HG03097 (cell line): Measurements from ENCODE around the gene GADD45G.

Source experiments
- ATAC-seq: cut with Tn5 transposase; IDR thresholded peaks from one replicate; pipeline ENCODE4 v1.9.1; 2021; ENCODE audit not compliant: unreplicated experiment, low FRiP score

GADD45G gene

DNA sequence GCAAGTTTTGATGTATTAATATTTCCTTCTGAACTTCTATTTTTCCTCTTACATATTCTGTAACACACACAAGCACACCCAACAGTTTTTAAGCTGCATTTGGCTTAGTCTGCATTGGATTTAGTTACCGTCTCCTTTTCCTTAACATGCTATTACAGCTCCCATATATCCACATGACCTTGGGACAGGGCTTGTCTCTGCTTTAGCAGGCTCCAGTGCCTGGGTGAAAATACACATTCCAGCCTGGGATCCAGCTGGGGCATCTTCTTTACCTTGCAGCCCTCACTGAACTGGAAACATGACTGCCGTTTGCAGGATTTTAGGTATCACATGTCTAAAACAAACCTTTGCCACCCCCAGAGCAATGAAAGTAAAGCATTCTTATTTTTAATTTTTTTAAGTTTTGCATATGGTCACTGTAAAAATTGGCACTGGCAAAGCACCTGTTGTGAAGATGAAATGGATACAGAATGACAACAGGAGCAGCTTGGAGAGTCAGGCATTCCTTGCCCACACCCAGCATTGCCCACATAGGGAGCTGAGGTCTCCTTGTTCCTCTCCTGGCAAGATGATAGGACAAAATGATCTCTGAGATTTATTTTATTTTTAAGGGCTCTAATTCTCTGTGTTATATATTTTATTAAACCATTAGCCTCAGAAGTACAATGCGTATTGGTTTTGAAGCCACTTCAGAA is 4.0 kb downstream of the GADD45G start:
- no peak for ATAC-seq

DNA sequence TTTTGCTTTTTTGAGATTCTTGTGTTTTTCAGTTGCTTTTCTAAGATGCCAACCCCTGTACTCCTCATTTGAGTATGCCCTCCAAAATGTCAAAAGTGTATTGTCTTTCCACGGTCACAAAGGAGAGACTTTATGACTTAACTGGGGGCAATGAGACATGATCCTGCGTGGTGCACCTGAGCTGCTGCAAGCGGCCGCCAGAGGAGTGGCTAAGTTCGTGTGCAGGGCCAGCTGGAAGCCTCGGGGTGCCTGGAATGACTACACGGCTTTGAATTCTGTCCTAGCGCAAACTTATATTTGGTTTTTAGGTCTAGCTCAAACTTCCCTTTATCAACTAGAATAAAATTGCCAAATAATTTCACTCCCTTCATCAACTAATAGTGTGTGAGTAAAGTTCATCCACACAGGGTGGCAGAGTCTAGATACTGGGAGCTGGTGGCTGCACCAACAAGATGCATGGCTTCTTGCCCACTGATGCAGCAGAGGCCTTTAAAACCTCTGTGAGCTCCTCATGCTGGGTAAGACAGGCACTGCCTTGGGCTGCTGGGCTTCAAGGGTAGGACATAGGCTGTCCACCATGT is 4.7 kb downstream of the GADD45G start:
- no peak for ATAC-seq

DNA sequence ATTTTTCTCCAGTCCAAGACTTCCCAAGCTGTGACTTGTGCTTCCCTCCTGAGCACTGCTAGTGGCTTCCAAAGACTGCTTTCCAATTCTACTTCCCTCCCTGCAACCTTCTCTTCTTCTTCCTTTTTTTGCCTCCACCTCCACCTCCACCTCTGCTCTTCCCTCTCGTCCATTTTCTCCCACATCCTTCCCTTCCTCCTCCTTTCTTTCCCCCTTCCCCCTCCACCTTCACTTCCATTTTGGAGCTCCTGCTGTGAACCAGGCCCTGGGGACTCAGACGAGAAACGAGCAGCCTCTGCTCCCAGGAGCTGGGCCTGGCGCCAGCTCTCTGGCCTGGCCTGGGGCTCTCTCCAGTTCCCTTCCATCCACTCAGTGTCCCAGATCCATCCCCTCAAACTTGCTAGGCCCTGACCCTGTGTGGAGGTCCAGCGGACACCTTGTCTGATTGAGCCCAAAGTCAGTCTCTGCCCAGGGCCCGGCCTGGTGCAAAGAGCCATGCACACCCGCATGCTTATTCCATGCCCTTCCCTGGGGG is 5.6 kb downstream of the GADD45G start:
- no peak for ATAC-seq

DNA sequence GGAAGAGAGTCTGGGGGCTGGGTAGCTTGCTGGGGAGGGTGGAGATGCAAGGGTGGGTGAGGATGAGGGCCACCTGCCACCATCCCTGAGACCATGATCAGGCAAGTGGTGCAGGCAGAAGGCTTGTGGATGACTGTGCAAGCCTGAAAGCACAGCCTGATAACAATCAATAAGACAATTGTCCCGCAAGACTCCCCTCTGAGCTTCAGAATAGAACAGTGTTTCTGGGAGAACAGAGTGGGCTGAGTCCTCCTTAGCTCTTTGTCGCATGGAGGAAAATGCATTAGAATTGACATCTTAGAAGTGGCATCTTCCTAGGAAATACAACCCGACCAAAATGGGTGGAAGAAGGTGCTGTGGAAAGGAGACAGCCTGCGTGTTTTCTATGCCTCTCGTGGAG is 6.6 kb downstream of the GADD45G start:
- no peak for ATAC-seq

DNA sequence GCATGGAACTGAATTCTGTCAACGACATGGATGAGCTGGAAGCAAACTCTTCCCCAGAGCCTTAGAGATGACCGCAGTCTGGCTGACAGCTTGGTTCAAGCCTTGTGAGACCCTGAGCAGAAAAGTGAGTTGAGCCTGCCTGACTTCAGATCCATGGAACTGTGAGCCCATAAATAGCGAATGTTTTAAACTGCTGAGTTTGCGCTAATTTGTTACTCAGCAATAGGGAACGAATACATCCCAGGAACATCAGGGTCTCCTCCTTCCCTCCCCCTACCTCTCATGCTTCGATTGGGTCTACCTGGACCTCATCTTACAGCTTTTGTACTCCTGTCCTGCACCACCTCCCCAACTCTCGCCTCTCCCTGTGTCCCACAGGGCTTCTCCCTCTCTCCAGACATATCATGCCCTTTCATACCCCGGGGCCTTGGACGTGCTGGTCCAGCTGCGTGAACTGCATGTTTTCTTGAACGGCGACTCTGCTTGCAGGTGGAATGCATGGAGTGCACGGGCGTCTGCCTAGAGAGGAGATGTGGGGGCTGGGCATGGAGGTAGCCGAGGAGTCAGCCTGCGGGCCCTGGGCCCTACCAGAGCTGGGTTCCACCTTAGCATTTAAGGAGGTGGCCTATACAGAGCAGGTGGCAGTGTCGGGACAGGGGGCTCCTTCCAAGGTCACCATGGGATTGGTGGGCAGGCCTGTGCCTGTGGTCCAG is 7.9 kb downstream of the GADD45G start:
- no peak for ATAC-seq

DNA sequence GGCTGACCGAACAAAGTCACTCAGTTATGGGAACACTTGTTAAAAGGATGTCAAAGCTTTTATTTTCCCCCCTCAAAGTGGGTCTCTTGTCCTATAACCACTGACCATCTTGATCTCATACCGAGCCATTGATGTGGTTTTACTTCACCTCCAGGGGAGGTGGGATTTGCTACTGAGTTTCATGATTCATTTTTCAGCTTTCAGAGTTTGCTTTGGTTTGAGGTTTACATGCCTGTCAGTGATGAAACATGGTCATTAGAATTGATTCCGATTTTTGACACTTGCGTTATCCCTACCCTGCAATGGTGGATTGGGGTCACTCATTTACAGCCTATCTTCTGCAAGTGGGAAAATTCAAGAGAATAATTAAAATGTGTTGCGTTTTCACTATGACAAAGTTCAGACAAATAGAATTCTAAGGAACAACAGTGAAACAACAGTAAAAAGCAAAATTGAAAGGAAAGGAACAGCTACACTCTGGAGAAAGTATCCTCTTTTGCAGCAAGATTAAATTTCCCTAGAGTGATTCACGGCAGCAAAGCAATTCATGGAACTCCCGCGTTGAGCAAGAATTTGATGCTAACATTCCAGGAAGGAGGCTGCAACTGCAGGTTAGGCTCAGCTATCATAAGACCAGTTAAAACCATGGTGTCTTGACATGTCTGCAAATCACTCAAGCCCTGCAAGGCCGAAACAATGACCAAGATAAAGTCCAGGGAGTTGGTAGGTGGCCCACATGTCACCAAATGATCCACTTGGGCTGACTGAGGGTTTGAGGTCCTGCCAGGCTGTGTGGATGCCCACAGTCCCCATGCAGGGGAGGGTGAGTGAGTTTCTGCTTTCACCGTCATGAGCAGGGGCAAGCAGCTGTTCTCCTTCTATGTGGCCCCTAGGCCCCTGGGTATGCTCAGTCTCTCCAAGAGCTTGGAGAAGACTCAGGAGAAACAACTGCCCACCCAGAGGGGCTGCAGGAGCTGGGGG is 9.4 kb downstream of the GADD45G start:
- ATAC-seq: no peak

DNA sequence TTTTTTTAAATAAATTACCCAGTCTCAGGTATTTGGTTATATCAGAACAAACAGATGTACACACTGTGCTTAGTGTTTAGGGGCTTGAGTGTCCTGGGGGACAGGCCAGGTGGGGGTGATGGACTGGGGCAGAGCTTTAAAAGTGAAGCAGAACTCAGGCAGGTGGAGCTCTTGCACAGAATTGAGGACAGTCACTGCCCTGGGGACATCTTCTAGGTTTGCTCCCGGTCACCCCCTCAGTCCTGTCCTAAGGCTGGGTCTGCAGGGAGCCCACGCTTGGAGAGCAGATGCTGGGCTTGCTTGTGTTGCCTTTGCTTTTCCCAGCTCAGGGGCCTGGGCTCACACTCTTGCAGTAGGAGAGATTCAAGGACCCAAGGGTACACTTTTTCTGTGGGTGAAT is 10.8 kb downstream of the GADD45G start:
- no peak for ATAC-seq

DNA sequence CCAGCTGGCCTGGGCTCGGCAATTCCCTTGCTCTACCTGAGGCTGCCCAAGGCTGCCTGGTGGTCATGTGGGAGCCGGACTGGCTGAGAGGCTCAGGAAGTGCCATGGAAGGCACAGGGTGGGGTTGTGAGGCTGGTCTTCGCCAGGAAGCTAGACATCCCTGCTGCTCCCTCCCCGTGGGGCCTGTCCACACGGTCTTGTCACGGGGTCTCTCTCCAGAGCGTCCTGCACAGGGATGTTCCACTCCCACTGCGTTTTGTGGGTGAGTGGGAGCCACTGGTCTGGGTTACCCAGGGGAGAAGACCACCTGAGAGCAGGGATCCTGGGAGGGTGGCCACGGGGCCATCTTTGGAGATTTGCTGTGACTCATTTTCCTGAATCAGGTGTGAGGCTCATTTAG is 11.6 kb downstream of the GADD45G start:
- ATAC-seq: no peak

DNA sequence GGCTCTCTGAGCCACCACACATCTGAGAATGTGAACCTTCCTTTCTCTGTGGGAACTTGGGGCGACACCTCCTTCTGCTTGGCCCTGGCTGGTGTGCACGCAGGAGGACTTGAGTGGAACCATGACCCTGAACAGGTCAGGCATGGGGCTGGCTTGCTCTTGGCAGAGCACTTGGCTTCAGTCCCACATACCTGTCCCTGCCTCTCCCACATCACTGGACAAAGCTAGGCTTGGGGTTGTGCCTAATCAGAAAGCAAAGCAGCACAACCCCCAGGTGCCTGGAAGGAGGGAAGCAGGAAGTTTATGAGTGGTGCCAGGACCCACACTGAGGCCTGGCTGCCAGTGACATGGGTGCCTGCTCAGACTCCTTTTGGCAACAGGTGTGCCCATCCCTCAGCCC is 13.2 kb downstream of the GADD45G start:
- ATAC-seq: no peak

DNA sequence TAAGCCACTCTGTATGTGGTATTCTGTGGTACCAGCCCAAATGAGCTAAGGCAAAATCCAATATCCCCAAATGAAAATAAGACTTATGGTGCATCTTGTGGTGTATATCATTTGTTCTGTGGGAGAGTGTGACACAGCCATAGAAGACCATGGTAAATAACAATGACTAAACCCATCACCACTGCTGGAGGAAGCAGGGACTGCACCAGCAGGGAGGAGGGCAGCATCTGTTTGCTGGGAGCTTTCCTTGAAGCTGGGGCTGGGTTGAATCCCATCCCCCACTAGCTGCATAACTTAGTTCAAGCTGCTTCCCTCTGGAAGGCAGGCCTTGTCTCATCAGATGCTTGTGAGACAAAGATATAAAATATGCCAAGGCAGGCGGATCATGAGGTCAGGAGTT is 14.2 kb downstream of the GADD45G start:
- no peak for ATAC-seq

DNA sequence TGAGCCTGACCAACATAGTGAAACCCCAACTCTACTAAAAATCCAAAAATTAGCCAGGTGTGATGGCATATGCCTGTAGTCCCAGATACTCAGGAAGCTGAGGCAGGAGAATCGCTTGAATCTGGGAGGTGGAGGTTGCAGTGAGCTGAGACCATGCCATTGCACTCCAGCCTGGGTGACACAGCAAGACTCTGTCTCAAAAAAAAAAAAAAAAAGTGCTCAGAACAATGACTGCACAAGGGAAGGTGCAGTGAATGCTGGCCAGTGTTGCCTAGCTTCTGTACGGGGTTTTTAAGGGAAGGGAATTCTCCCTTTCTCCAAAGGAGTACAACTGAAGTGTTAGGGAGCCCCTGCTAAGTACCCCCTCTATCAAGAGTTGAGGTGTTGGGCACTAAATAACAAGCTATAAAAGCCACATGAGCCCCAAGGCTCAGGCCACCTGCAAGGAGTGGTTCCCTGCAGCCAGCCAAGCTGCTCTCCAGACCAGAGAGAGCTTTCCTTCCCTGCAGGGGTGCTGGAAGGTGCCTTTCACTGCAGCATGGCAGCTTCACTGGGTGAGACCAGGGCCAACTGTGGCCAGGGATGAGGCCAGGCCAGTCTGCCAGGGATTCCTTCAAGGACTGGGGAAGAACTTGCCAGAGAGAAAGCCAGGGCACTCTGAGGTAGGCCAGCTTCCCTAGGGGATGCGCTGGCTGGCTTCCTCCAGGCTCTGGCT is 14.8 kb downstream of the GADD45G start:
- ATAC-seq: no peak

DNA sequence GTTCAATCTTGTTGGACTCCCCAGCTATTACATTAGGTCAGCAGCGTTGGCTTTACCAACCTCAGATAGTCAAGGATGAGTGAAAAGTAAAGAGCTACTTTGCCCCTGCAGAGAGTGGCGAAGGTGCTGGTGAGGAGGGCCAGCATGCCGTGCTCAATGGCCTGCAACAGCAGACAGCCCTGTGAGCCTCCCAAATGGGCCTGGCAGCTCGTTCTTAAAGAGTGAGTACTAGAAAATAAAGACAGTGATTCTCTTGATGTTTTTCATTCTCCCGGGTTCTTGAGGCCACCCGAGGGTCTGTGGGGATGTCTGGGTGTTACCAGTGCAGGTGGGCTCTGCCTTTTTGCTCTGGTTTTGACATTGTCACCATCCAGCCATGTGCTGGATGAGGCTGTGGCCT is 16.2 kb downstream of the GADD45G start:
- ATAC-seq: no peak

DNA sequence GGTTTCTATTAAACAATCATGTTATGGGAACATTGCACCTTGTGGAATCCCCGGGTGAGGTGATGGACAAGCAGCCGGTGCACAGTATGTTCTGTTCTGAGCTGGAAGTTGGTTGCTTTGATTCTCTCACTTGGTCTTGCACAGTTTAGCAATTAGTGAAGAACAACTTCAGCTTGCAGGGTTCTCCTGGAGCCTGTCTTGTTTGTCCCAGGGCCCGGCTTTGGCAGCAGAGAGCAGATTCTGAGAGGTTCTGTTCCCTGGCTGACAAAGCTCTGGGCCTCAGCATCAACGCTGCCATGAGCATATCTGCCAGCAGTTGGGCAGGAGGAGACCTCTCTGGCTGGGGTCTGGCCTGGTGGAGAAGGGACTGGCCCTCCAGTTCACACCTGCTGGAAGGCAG is 16.9 kb downstream of the GADD45G start:
- no peak for ATAC-seq

DNA sequence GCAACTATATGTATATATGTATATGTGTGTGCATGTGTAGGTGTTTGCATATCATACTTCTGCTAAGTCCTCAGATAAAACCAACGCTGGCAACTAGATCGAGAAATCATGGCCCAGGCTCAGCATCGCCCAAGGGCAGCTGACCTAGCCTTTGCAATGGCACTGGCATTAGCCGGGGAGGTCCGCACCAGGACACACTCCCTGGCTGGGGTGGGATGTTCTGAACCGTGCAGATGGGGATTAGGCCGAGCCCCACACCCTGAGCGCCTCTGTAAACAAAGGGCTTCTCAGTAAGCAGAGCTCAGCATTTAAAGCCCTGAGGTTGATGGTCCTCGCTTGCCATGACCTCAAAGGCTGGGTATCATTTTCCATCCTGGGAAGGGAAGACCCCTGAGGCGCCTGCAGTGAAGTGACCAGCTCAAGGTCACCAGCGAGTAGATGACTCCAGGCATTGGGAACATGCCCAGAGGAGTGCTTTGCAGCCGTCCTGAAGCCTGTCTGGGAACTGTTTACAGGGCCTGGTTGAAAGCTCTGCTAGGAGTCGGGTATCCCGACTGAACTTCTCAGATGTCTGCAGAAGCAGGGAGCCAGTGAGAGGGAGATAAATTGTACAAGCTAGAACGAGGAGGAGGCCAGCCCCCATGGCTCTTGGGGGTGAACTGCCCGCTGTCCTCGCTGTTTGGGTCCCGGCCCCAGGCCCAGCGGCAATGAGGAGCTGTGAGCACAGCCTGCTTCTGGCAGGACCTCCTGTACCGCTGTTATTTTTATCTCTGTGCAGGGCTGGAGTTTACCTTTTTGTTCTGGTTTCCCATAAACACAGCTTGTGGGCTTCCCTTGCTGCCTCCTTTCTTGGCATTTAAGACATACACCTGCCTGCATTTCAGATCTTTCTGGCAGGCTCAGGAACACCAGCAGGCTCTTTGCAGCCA is 18.4 kb downstream of the GADD45G start:
- no peak for ATAC-seq

DNA sequence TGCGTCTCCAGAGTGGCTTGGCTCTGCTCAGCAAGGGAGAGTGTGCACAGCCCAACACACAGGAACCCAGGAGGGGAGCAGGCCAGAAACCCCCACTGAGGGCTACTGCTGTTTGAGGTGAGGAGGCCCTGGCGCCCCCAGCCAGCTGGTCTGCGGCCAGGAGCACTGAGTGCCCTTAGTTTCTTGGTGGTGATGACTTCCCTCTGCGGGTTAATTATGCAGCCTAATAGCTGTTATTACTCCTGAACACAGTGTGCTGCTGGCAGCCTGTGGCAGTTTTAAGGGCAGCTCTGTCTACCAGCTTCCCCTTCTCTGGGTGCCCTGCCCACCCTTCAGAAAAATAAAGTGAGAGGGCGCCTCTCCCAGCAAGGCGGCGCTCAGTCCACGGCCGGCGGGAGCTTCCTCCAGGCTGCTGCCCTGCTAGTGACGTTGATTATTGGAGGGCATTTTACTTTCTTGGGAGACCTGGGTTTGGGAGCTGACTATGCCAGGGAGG is 19.2 kb downstream of the GADD45G start:
- no peak for ATAC-seq

DNA sequence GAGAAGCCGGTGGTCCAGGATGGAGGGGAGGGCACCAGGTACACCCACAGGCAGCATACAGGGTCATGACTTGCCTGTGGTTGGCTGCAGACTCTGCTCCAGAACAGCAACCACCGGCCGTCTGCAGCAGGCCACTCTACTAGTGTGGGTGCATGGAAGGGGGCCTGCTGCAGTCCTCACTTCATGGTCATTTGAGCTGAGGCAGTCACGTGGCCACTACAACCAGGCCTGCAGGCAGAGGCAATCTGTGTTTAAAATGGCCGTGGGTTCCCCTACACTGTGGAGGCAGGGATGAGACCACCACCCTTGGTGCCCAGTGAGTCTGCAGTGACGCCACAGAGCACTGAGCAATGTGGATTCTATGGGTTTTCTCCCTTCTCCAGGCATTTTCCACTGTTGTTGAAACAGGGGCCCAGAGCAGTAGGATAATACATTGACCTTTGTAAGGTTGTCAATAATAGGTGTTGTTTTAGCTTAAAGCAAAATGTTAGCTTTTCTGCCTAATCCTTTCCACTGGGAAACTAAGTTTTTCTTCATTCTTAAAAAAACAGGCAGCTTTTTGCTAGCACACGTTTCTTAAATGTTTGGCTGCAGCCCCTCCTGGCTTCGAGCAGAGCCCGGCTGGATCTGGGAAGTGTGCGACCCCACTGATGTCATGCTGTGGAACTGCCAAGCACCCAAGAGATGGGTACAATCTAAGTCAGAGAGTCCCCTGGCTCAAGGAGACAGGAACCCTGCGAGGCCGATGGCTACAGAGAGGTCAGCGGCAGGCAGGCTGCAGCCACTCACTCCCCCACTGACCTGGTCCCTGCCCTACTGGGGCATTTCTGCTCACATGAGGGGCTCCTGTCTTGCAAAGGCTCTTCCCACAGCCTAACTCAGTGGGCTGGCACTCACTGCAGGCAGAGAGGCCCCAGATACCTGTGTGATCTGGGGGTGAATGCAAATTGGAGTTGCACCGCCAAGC is 21.2 kb downstream of the GADD45G start:
- no peak for ATAC-seq

DNA sequence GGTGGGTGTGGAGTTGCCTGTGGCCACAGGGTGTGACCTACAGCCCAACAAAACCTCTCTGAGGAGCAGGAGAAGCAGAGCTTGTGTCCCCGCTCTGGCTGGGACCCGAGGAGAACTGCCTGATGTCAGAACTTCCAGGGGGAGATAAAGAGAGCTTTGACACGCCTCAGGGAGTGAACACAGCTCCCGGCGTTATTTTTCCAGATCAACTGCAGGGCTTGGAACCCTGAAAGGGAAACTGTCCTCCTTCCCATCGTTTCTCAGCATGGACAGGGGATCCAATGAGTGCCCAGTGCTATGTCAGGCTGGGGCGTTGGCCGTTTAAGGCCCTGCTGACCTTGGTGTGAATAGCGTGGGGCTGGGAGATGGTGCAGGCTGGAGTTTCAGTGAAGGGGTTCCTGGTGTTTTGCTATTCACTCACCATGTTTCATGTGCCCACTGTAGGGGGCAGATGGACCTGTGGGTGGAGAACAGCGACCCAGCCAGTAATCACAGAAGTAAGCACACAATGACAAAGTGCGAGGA is 22.0 kb downstream of the GADD45G start:
- no peak for ATAC-seq
